Measurements from ENCODE around the gene SYCP2L. TPM values are rescaled to one million over a fixed set of nuclear protein-coding genes. Genes with fewer than 3 reads are reported as not detected.
"Not testable (repeated sequence)": the region's sequence is repeated elsewhere in the genome, so short reads cannot be mapped to it uniquely, and the experiment has no call there.

The SYCP2L gene
- total RNA-seq, 1 experiment from 2014 or later: 4.9 TPM

GRCh38 chr6:10883312-10884244, 3.3 kb upstream of the SYCP2L start (continued):
- no peak for TF ChIP-seq YY1 (IDR thresholded peaks at IDR 0.05; ENCODE audit: extremely low read depth, insufficient replicate concordance, low read depth, low read length)

GRCh38 chr6:10884245-10884972, 2.4 kb upstream of the SYCP2L start:
- no peak for TF ChIP-seq TCF7L2 (IDR thresholded peaks at IDR 0.05; ENCODE audit: borderline replicate concordance, extremely low read depth, insufficient read depth, insufficient read length)
- TF ChIP-seq POLR2AphosphoS5 (IDR thresholded peaks at IDR 0.05; ENCODE audit: low read depth, low read length): no peak
- TF ChIP-seq CTCF (IDR thresholded peaks at IDR 0.05 in 2 of 3, conservative IDR thresholded peaks at IDR 0.05 in 1 of 3; ENCODE audit: borderline replicate concordance in 1 of 3, insufficient read depth in 1 of 3, low read depth in 2 of 3, low read length in 2 of 3): no peak
- no peak for TF ChIP-seq FOSL1 (IDR thresholded peaks at IDR 0.05; ENCODE audit: low read depth)
- ChIA-PET RAD21 (ENCODE audit: low non-redundant PET in 1 of 2, low total read pairs in 2 of 2, uncharacterized antibody in 2 of 2, unreplicated experiment in 2 of 2) (no interaction called here), POLR2A (no interaction called here), CTCF (no interaction called here)
- DNase-seq (ENCODE audit: low read depth, low spot score): no peak
- H3K4me1 ChIP-seq (ENCODE audit: control insufficient read depth in 1 of 2, insufficient read depth in 2 of 2, low read length in 2 of 2): peaks cover 3 to 6% of the 10 kb centered on the region in 2 experiments; a peak in 1 of 4 replicates
- no peak overlapping the region for H2AFZ ChIP-seq (ENCODE audit: low read depth, low read length, poor library complexity, severe bottlenecking)
- H3K9ac ChIP-seq (ENCODE audit: low read length): no peak overlapping the region
- H3K27me3 ChIP-seq (ENCODE audit: insufficient read depth, low read length): no peaks in the 10 kb centered on the region
- H3K36me3 ChIP-seq (ENCODE audit: control insufficient read depth in 1 of 2, insufficient read depth in 2 of 2, low read length in 2 of 2): no peaks in the 10 kb centered on the region
- H3K4me2 ChIP-seq (ENCODE audit: low read length): no peak overlapping the region
- no peak for ATAC-seq
- BruUV-seq (replicated peaks): no TSS peak
- H3K9me2 ChIP-seq (ENCODE audit: insufficient read depth): no peaks in the 10 kb centered on the region
- H3K9me3 ChIP-seq (ENCODE audit: control insufficient read depth in 1 of 2, insufficient read depth in 1 of 2, low read depth in 1 of 2, low read length in 2 of 2): no peaks in the 10 kb centered on the region
- intact Hi-C loops (cut with micrococcal nuclease): no loop called here
- no peaks in the 10 kb centered on the region for H4K20me1 ChIP-seq (ENCODE audit: insufficient read depth)
- no peaks in the 10 kb centered on the region for H3K79me2 ChIP-seq (ENCODE audit: insufficient read depth, low read length)
- H3K27ac ChIP-seq (ENCODE audit: low read depth, low read length): no peak overlapping the region
- H3K4me3 ChIP-seq (replicated peaks in 1 of 2; ENCODE audit: low read depth in 1 of 2, low read length in 2 of 2): no peak overlapping the region

- H3K9me2 ChIP-seq (ENCODE audit: insufficient read depth); intact Hi-C loops (cut with micrococcal nuclease); RAD21 ChIA-PET (ENCODE audit: low non-redundant PET in 1 of 2, low total read pairs in 2 of 2, uncharacterized antibody in 2 of 2, unreplicated experiment in 2 of 2); DNase-seq (ENCODE audit: low read depth, low spot score); H4K20me1 ChIP-seq (ENCODE audit: insufficient read depth); H3K4me1 ChIP-seq (ENCODE audit: control insufficient read depth in 1 of 2, insufficient read depth in 2 of 2, low read length in 2 of 2); H3K36me3 ChIP-seq (ENCODE audit: control insufficient read depth in 1 of 2, insufficient read depth in 2 of 2, low read length in 2 of 2); H3K79me2 ChIP-seq (ENCODE audit: insufficient read depth, low read length); H3K27me3 ChIP-seq (ENCODE audit: insufficient read depth, low read length); H2AFZ ChIP-seq (ENCODE audit: low read depth, low read length, poor library complexity, severe bottlenecking); H3K9me3 ChIP-seq (ENCODE audit: control insufficient read depth in 1 of 2, insufficient read depth in 1 of 2, low read depth in 1 of 2, low read length in 2 of 2): not testable (repeated sequence)
- POLR2A ChIA-PET: interaction anchor here (0.9 kb wide), 1 partner anchor 190 kb away, joined by 3 read pairs; no protein-coding TSS in a partner anchor
- TSS peak; percentile 73 for BruUV-seq (replicated peaks)
- peak overlapping the region; percentile 68 for H3K4me2 ChIP-seq (ENCODE audit: low read length)
- H3K9ac ChIP-seq (ENCODE audit: low read length): peak overlapping the region; percentile 64
- peak overlapping the region; percentile 62 for H3K27ac ChIP-seq (ENCODE audit: low read depth, low read length)
- ATAC-seq: peak; percentile 26
- CTCF ChIA-PET: interaction anchor here (0.8 to 1.2 kb wide), 2 partner anchors 12 to 183 kb away, joined by 3 to 5 read pairs; no protein-coding TSS in a partner anchor
- peak overlapping the region; percentile 58 to 65 for H3K4me3 ChIP-seq (replicated peaks in 1 of 2; ENCODE audit: low read depth in 1 of 2, low read length in 2 of 2)
Measured at GRCh38 chr6:10886365-10886690, 524 bp upstream of the SYCP2L start.
